MM.1S (cell line): ENCODE measurements around the gene ERICH4.

Experiments
- DNase-seq: peaks from one replicate; pipeline ENCODE4 v3.0.0-alpha.2; 2015
- H2AFZ ChIP-seq: fragments of 300-600 bp; sonication (generic); 2 replicates; pipeline ENCODE4 v1.6.0; 2016; ENCODE audit warnings: antibody characterized with exemption, low read length
- H3F3A ChIP-seq: fragments of 300-600 bp; sonication (generic); 2 replicates; pipeline ENCODE4 v1.6.1; 2016; ENCODE audit warnings: mild to moderate bottlenecking, antibody characterized with exemption, low read length, moderate library complexity, mixed read lengths; ENCODE audit not compliant: insufficient read depth
- H3K27ac ChIP-seq: fragments of 300-600 bp; sonication (generic); 2 replicates; pipeline ENCODE4 v1.5.1; 2016; ENCODE audit warnings: mild to moderate bottlenecking, low read length
- H3K27me3 ChIP-seq: fragments of 300-600 bp; sonication (generic); replicated peaks from 2 replicates; pipeline ENCODE4 v1.6.0; 2016; ENCODE audit warnings: low read length; ENCODE audit not compliant: insufficient read depth
- H3K36me3 ChIP-seq: fragments of 300-600 bp; sonication (generic); replicated peaks from 2 replicates; pipeline ENCODE4 v1.6.1; 2016; ENCODE audit warnings: mild to moderate bottlenecking, low read length, mixed read lengths; ENCODE audit not compliant: insufficient read depth
- H3K4me1 ChIP-seq: fragments of 300-600 bp; sonication (generic); 2 replicates; pipeline ENCODE4 v1.6.1; 2016; ENCODE audit warnings: low read length, mixed read lengths
- H3K4me2 ChIP-seq: fragments of 300-600 bp; sonication (generic); 2 replicates; pipeline ENCODE4 v1.6.0; 2016; ENCODE audit warnings: low read depth, low read length
- H3K4me3 ChIP-seq: fragments of 300-600 bp; sonication (generic); 2 replicates; pipeline ENCODE4 v1.5.1; 2016; ENCODE audit warnings: low read length, mixed read lengths
- H3K79me2 ChIP-seq: fragments of 300-600 bp; sonication (generic); 2 replicates; pipeline ENCODE4 v1.6.1; 2016; ENCODE audit warnings: mixed run types, low read length, mixed read lengths
- H3K9ac ChIP-seq: fragments of 300-600 bp; sonication (generic); 2 replicates; pipeline ENCODE4 v1.6.1; 2016; ENCODE audit warnings: low read length, mixed read lengths
- H3K9me2 ChIP-seq: fragments of 300-600 bp; sonication (generic); replicated peaks from 2 replicates; pipeline ENCODE4 v1.6.1; 2016; ENCODE audit warnings: mild to moderate bottlenecking, low read length, mixed read lengths; ENCODE audit not compliant: insufficient read depth
- H3K9me3 ChIP-seq: fragments of 300-600 bp; sonication (generic); replicated peaks from 2 replicates; pipeline ENCODE4 v1.6.1; 2016; ENCODE audit warnings: mild to moderate bottlenecking, low read length, mixed read lengths; ENCODE audit not compliant: insufficient read depth
- H4K20me1 ChIP-seq: fragments of 300-600 bp; sonication (generic); 2 replicates; pipeline ENCODE4 v1.6.1; 2016; ENCODE audit warnings: mild to moderate bottlenecking, low read length, moderate library complexity, mixed read lengths; ENCODE audit not compliant: insufficient read depth
- EZH2 ChIP-seq: fragments of 300-600 bp; sonication (generic); optimal IDR thresholded peaks from 2 replicates; pipeline ENCODE3; 2017; ENCODE audit warnings: low read depth, mild to moderate bottlenecking, antibody characterized with exemption, low read length, mixed read lengths
- EZH2phosphoT487 ChIP-seq: fragments of 300-600 bp; sonication (generic); IDR thresholded peaks from 2 replicates; pipeline ENCODE4 v1.6.1; 2018; ENCODE audit warnings: antibody characterized with exemption, low read length
- TF ChIP-seq, protein P1 (sequence below): fragments of 300-600 bp; sonication (generic); IDR thresholded peaks from 2 replicates; pipeline ENCODE4 v1.5.1; 2016; ENCODE audit warnings: antibody characterized with exemption, low read length, mixed read lengths

ERICH4 gene

GRCh38 chr19:41403181-41403970 is 39.6 kb upstream of the ERICH4 start:
- H3K4me3 ChIP-seq = no peak overlapping the region
- no peak for DNase-seq
- no peak overlapping the region for H3K9ac ChIP-seq
- H3K4me2 ChIP-seq = no peak overlapping the region
- H3F3A ChIP-seq = no peaks in the 10 kb centered on the region
- H3K9me3 ChIP-seq = no peaks in the 10 kb centered on the region
- peaks cover 14% of the 10 kb centered on the region for H3K79me2 ChIP-seq
- peaks cover 7% of the 10 kb centered on the region for H3K4me1 ChIP-seq
- TF ChIP-seq EZH2 (no peak), EZH2phosphoT487 (no peak)
- TF ChIP-seq, protein P1, sequence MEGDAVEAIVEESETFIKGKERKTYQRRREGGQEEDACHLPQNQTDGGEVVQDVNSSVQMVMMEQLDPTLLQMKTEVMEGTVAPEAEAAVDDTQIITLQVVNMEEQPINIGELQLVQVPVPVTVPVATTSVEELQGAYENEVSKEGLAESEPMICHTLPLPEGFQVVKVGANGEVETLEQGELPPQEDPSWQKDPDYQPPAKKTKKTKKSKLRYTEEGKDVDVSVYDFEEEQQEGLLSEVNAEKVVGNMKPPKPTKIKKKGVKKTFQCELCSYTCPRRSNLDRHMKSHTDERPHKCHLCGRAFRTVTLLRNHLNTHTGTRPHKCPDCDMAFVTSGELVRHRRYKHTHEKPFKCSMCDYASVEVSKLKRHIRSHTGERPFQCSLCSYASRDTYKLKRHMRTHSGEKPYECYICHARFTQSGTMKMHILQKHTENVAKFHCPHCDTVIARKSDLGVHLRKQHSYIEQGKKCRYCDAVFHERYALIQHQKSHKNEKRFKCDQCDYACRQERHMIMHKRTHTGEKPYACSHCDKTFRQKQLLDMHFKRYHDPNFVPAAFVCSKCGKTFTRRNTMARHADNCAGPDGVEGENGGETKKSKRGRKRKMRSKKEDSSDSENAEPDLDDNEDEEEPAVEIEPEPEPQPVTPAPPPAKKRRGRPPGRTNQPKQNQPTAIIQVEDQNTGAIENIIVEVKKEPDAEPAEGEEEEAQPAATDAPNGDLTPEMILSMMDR = no peak
- H3K27ac ChIP-seq = no peak overlapping the region
- H4K20me1 ChIP-seq = no peaks in the 10 kb centered on the region
- H3K36me3 ChIP-seq = no peaks in the 10 kb centered on the region
- no peaks in the 10 kb centered on the region for H3K27me3 ChIP-seq
- H2AFZ ChIP-seq = no peak overlapping the region
- H3K9me2 ChIP-seq = no peaks in the 10 kb centered on the region

DNA sequence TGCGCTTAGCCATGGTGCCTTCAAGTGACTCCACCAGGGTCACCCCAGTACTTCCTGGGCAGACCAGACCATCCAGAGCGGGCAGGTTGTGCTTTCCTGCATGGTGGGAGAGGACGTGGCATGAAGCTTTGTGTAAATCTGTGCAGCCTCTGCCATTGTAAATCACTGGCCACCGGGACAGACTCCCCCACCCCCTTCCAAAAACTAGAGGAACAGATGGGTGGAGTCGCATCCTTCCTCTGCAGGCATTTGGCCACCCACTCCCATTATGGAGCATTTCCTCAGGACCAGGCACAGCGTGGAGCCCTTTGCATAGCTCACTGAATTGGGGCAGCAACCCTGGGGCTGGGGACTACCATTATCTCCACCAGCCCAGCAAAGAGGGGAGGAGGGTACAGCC is 37.2 kb upstream of the ERICH4 start:
- Histone ChIP-seq H3K9me3 (no peaks in the 10 kb centered on the region), H3K4me3 (no peak overlapping the region), H3K4me1 (peaks cover 21% of the 10 kb centered on the region), H3K4me2 (no peak overlapping the region), H4K20me1 (no peaks in the 10 kb centered on the region), H3K9me2 (no peaks in the 10 kb centered on the region), H3F3A (no peaks in the 10 kb centered on the region), H2AFZ (no peak overlapping the region), H3K36me3 (no peaks in the 10 kb centered on the region), H3K27ac (no peak overlapping the region), H3K9ac (no peak overlapping the region), H3K27me3 (no peaks in the 10 kb centered on the region), H3K79me2 (no peaks in the 10 kb centered on the region)
- TF ChIP-seq EZH2phosphoT487 (no peak), EZH2 (no peak)
- TF ChIP-seq, protein P1 = no peak
- no peak for DNase-seq

GRCh38 chr19:41407271-41407670 is 35.7 kb upstream of the ERICH4 start:
- Histone ChIP-seq H3K79me2 (no peaks in the 10 kb centered on the region), H3K9me2 (no peaks in the 10 kb centered on the region), H3K9ac (no peak overlapping the region), H3K36me3 (no peaks in the 10 kb centered on the region), H3K27me3 (no peaks in the 10 kb centered on the region), H2AFZ (no peak overlapping the region), H4K20me1 (no peaks in the 10 kb centered on the region), H3K9me3 (no peaks in the 10 kb centered on the region), H3K27ac (no peak overlapping the region), H3K4me1 (peaks cover 21% of the 10 kb centered on the region), H3K4me3 (no peak overlapping the region), H3K4me2 (no peak overlapping the region), H3F3A (no peaks in the 10 kb centered on the region)
- no peak for TF ChIP-seq EZH2
- TF ChIP-seq, protein P1 = no peak
- DNase-seq = no peak
